Suppressor macrophage treated with lipopolysaccharide for 1 hour (primary cell): ENCODE results near the gene RUNDC3A.
"Not testable (repeated sequence)": the region's sequence is repeated elsewhere in the genome, so short reads cannot be mapped to it uniquely, and the experiment has no call there.

Source experiments
- DNase-seq, 3 donors: peaks; one replicate each; pipeline ENCODE4 v3.0.0-alpha.2; 2020 to 2022

The RUNDC3A gene

DNA sequence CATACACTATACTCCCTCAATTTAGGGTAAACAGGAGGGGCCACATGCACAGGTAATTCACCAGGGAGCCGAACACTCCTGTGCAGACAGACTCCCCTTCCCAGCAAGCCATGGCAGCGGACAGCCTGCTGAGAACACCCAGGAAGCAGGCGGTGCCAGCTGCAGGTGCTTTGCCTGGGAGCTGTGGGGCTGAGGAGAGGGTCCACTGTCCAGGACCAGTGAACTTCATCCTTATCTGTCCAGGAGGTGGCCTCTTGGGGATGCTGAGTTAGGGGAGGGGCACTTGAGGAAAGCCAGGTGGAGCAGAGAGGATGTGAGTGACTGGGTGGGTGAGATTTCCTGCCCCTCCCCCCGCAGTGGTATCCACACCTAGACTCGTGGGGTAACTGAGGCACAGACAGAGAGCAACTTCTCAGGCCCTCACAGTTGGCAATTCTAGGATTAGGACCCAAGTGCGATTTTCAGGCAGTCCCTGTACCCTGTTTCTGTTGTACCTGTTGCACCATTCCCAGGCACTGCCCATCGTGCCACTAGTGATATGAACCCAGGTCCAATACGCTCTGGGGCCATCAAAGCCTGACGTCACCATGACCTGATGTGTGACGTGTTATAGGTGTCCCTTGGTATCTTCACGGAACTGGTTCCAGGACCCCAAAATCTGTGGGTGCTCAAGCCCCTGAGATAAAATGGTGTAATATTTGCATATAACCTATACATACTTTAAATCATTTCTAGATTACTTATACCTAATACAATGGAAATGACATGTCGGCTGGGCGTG, 37.9 kb downstream of the RUNDC3A start:
- DNase-seq: no peak

DNA sequence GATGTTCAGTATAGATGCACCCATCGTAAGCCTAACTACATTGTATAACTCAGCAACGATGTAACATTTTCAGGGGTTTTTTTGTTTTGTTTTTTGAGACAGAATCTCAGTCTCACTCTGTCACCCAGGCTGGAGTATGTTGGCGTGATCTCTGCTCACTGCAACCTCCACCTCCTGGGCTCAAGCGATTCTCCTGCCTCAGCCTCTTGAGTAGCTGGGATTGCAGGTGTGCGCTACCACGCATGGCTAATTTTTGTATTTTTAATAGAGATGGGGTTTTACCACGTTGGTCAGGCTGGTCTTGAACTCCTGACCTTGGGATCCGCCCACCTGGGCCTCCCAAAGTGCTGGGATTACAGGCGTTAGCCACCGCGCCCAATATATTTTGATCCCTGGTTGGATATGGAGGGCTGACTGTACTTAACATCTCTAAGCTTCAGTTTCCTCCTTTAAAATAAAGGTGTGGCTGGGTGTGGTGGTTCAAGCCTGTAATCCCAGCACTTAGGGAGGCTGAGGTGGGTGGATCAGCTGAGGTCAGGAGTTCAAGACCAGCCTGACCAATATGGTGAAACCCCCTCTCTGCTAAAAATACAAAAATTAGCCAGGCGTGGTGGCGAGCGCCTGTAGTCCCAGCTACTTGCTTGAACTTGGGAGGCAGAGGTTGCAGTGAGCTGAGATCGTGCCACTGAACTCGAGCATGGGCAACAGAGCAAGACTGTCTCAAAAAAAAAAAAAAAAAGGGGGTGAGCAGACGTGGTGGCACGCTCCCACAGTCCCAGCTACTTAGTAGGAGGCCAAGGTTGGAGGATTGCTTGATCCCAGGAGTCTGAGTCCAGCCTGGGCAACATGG, 39.0 kb downstream of the RUNDC3A start:
- DNase-seq: not testable (repeated sequence)

DNA sequence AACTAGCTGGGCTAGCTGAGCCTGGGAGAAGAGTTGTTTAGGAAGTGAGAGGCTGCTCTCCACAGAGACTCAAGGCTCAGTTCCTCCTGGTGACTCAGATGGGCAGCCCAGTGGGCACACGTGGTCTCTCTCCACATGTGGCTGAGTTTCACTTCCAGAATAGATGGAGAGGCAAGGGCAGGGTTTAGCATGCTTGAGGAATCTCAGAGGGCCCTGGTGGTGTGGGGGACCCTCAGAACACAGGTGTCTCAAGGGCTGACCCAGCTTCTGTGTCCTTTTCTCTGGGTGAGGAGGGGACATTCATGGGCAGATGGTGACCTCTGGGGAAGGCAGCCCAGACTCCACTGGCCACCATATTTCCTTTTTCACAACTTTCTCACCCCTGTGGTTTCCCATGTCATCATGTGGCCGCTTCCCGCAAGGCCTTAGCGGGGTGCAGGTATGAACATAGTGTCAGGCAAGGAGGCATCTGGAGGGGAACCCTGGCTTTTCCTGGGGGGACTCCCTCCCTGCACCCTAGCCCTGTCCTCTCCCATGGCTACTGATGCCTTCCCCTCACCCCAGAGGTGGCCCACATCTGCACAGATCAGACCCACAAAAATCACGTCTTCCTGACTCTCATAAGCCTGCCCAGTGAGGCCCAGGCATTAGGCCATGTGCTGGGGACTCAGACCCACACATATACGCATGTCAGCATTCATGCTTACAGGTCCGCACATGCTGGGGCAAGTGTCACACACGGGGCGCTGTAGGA, 40.0 kb downstream of the RUNDC3A start:
- peak; percentile 93 to 97 (median 96) for DNase-seq

DNA sequence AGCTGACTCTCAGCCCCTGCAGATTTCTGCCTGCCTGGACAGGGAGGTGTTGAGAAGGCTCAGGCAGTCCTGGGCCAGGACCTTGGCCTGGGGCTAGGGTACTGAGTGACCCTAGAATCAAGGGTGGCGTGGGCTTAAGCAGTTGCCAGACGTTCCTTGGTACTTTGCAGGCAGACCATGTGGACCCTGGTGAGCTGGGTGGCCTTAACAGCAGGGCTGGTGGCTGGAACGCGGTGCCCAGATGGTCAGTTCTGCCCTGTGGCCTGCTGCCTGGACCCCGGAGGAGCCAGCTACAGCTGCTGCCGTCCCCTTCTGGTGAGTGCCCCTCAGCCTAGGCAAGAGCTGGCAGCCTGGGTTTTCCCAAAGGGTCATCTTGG, 40.6 kb downstream of the RUNDC3A start:
- DNase-seq: no peak

DNA sequence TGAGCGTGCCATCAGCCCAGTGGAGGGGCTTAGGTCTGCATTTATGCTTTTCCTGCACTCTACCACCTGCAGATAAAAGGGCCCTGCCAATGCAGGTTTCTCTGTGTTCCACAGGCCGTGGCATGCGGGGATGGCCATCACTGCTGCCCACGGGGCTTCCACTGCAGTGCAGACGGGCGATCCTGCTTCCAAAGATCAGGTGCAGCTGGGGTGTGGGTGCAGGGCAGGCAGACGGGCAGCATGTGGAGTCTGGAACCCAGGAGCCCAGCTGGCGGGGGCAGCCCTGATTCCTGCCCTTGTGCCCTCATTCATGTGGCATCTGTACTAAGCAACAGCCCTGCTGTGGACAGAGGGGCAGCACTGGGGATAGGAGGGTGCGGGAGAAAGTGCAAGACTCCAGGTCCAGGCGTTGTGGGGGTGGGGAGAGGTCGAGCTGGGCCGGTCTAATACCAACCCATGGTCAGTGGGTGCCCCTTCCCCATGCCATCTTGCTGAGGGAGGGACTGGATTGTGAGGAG, 41.2 kb downstream of the RUNDC3A start:
- no peak for DNase-seq

DNA sequence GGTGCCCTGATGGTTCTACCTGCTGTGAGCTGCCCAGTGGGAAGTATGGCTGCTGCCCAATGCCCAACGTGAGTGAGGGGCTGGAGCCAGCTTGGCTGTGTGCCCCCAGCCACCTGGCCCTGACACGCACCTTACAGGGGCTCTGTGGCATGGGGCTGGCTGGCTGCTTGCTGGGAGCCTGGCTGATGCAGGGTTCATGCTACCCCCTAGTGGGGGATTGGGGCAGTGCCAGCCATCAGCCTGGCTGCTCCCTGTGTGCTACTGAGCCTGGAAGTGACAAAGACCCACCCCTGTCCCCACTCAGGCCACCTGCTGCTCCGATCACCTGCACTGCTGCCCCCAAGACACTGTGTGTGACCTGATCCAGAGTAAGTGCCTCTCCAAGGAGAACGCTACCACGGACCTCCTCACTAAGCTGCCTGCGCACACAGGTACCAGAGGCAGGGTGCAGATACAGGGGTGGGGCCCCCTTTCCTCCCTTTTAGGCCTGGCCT, 42.4 kb downstream of the RUNDC3A start:
- DNase-seq: peak; percentile 66 to 82 (median 69)

DNA sequence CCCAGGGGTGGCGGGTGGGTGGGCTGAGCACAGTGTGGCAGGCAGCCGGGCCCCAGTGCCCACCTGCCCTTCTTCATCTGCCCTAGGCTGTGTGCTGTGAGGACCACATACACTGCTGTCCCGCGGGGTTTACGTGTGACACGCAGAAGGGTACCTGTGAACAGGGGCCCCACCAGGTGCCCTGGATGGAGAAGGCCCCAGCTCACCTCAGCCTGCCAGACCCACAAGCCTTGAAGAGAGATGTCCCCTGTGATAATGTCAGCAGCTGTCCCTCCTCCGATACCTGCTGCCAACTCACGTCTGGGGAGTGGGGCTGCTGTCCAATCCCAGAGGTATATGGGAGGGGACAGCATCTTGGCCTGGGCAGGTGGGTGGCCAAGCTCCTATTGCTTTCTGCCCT, 43.1 kb downstream of the RUNDC3A start:
- DNase-seq: no peak

DNA sequence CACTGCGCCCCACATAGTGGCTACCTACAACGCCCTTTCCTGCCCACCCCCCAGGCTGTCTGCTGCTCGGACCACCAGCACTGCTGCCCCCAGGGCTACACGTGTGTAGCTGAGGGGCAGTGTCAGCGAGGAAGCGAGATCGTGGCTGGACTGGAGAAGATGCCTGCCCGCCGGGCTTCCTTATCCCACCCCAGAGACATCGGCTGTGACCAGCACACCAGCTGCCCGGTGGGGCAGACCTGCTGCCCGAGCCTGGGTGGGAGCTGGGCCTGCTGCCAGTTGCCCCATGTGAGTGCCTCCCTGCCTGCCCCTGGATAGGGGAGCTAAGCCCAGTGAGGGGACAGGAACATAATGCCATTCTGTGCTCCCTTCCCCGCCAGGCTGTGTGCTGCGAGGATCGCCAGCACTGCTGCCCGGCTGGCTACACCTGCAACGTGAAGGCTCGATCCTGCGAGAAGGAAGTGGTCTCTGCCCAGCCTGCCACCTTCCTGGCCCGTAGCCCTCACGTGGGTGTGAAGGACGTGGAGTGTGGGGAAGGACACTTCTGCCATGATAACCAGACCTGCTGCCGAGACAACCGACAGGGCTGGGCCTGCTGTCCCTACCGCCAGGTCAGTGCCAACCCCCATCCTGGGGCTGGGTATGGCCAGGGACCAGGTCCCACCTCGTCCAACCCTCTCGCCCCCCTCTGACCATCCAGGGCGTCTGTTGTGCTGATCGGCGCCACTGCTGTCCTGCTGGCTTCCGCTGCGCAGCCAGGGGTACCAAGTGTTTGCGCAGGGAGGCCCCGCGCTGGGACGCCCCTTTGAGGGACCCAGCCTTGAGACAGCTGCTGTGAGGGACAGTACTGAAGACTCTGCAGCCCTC, 43.8 kb downstream of the RUNDC3A start:
- no peak for DNase-seq

DNA sequence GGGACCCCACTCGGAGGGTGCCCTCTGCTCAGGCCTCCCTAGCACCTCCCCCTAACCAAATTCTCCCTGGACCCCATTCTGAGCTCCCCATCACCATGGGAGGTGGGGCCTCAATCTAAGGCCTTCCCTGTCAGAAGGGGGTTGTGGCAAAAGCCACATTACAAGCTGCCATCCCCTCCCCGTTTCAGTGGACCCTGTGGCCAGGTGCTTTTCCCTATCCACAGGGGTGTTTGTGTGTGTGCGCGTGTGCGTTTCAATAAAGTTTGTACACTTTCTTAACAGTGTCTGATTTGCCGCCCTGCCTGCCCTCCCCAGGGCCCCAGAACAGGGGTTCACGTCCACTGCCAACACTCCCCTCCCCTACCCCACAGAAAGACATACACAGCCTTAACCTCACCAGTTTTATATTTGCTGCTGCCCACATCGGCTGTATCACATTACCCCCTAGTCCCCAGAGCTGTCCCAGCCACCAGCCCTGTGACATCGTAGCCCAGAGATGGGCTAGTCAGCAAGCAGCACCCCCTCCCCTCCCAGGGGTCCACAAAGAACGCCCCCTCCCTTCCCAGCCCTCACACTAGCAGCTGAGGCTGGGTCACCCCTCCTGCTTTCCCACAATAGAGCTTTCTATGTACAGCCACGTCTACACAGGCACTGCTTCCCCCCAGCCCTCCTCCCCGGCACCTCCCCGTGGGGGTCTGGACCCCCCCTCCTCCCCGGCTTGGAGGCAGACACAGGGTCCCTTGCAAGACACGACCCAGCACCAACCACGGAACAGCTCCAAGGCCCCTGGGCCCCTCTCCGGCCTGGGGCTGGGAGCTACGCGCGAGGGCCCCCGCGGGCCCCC, 44.6 kb downstream of the RUNDC3A start:
- no peak for DNase-seq

DNA sequence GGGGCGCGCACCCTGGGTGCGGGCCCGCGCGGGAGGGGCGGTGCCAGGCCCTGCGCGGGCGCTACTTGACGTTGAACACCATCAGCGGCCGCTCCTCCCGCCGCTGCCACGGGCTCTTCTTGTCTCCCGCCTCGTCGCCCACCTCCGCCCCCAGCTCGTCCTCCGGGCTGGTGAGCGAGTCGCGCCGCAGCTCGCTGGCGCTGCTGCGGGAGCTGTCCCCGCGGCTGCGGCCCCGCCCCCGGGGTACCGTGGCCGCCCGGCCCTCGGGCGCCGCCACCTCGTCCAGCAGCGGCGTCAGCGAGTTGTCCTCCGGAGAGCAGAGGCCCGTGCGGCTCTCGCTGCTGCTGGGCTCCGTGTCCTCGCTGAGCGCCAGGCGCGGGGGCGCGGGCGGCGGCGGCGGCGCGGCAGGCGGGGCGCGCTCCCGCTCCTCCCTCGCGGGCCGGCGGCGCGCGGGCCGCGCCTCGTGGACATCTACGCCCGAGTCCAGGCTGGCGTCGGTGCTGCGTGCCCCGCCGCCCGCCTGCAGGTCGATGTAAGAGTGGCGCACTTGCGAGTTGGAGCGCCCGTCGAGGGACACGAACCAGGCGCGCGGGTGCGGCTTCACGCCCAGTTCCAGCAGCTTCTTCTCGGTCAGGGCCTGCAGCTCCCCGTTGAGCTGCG, 45.4 kb downstream of the RUNDC3A start:
- DNase-seq: peak; percentile 41 to 78 (median 56)

DNA sequence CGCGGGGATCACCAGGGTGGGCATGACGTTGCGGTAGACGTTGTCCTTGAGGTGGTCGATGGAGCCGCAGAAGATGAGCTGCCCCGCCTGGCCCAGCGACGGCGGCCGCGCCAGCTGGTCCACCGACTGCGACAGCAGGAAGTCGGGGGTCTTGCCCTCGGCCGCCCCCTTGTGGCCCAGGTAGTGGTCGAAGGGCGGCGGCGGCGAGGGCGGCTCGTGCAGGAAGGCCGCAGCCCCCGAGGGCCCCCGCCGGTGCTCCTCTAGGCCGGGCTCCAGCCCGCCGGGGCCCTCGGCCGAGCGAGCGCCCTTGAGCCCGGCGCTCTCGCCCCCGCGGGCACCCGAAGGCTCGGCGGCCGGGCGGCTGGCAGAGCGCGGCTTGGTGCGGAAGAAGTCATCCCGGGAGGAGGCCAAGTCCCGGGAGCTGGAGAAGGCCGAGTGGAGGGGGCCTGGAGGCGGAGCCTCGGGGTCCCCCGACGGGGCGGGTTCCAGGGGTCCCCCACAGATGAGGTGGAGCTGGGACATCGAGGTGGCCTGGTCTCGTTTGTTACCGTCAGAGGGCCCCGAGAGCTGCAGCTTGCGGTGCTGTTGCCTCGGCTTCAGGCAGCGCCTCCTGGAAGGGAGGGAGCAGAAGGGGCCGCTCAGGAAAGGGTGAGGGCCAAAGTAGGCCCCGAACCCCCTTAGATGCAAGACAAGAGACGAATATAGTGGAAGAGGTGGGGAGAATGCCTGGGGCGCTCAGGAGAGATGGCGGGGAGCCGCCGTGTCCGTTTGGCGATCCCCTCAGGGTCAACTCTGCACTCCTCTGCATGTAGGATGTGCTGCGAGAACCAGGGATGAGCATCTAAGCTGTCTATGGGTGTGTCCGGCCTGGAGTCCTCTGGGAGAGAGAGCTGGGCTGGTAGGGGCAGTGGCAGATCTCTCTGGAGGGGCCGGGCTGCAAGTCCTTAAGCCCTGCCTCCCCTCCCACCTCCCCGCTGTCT, 46.5 kb downstream of the RUNDC3A start:
- peak in 2 of 3 donors; percentile 34 to 58 for DNase-seq

DNA sequence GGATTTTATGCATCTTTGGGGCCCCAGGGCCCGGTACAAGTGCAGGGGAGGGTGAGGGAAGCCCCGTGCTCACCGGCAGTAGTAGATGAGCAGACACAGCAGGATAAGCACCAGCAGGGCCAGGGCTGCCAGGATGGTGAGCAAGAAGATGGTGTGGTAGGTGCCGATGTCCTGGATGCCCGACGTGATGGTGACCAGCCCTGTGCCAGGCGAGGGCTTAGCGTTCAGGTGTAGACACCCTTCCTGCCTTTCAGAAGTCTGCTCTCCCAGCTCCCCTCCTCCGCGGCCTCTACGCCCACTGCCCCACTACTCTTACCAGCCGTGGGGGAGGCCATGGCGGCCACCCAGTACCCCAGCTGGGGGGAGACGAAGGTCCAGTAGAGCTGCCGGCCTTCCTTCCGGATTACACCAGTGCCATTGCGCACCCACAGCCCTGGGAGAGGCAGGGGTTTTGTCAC, 47.3 kb downstream of the RUNDC3A start:
- no peak for DNase-seq

DNA sequence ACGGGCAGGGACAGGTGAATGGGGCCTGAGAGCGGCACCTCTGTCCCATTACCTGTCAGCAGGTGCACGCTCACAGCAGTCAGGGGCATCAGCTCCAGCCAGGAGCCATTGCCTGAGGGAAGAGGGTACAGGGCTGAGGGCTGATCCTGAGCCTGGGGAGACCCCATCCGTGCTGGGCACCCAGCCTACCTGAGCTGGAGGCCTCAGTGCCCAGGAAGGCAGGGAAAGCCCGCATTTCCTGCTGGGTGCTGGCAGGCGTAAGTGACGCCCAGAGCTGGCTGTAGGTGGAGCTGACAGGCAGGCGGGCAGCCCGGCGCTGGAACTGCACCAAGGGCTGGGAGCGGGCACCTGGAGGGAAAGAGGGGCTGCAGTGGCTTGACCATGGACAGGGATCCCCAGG, 47.8 kb downstream of the RUNDC3A start:
- DNase-seq: no peak

DNA sequence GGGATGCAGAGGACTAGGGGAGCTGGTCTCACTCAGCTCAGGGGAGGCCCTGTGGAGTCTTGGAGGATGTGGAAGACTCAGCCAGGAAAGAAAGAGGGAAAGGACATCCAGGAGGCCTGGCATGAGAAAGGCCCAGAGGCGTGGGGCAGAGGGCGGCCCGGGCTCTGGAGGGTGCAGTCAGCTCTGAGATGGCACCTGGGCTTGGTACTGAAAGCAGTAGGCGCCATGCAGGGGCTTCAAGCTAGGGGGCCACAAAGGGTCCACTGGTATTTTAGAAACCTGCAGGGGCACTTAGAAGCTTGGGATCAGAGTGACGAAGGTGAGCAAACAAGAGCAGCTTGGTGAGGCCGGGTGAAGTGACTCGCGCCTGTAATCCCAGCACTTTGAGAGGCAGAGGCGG, 49.7 kb downstream of the RUNDC3A start:
- DNase-seq: no peak

DNA sequence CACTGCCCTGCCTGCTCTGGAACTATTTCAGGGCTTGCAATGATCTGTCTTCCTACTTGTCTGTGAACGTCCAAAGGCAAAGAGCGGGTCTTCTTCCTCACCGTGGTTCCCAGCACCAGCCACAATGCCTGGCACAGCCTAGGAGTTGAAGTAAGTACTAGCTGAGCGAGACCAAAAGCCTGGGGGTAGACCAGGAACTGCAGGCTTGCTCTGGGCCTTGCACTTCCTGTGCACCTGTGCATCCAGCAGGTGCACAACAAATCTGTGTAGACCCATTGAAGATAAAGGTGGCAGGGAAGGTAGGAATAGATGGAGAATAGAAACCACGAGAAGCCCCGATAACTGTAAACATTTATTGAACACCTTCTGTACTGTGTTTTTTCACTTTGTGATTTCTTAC, 50.6 kb downstream of the RUNDC3A start:
- DNase-seq: no peak

DNA sequence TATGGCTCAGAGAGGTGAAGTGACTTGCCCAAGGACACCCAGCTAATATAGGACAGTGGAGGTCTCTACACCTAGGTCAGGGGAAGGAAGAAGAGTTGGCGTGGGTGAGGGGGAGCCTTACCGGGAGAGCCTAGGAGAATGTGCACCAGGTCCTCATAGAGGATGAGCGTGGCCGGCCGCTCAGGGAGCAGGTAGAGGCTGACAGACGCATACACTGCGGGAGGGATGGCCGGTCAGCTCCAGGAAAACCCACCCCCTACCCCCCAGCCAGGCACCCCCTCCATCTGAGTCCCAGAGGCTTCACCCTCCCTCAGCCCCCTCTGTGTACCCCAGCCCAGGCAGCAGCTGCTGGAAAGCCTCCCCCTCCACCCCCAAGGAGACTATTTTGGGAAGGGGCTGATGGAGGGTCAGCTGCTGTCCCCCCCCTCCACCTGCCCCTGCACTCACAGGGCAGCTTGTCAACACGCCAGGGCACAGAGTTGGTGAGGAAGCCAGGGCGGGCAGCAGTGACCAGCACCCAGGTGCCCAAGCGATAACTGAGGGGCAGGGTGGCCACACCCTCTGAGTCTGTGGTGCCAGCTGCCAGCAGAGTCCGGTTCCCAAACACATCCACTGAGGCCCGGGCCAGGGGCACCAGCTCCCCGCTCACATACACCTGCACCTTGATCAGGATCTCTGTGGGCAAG, 51.2 kb downstream of the RUNDC3A start:
- DNase-seq: no peak

DNA sequence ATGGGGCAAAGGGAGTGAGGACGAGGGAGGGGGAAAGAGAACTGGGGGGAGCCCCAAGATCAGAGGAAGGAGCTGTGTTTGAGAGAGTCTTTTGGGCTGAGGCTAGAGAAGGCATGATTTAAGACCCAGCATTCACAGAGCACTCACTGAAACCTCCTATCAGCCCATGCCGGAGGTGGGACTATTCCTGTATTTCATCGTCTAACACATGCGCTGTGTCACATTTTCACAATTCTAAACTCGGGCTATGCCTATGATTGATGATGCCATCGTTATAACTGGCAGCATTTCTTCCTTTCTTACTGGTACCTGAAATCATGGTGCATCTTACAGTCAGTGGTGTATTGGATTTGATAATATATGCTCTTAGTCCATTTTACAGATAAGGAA, 51.7 kb downstream of the RUNDC3A start:
- DNase-seq: no peak

DNA sequence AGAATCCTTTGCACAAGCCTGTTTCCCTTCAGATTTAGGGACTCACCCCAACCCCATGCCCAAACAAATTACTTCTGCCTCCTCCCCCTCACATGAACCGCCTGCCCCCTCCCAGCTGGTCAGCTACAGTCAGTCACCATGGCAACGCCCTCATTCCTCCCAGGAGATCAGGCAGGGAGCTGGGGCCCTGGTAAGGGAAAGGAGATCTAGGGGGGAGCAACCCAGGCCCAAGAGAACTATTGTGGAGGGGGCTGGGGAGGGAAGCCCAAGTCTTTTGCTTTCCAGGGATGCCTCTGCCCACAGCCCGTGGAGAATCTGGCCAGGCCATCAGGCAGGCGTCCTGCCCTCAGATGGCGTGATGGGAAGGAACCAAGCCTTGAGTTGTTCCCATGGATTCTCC, 52.4 kb downstream of the RUNDC3A start:
- DNase-seq: peak in 1 of 3 donors; percentile 20
